CD4-positive, alpha-beta T cell treated with Interleukin-4 for 4 hours (primary cell): ENCODE measurements around the gene DRGX.

Source experiments
- DNase-seq: peaks from one replicate; pipeline ENCODE4 v3.0.0-alpha.2; 2020

The DRGX gene

DNA sequence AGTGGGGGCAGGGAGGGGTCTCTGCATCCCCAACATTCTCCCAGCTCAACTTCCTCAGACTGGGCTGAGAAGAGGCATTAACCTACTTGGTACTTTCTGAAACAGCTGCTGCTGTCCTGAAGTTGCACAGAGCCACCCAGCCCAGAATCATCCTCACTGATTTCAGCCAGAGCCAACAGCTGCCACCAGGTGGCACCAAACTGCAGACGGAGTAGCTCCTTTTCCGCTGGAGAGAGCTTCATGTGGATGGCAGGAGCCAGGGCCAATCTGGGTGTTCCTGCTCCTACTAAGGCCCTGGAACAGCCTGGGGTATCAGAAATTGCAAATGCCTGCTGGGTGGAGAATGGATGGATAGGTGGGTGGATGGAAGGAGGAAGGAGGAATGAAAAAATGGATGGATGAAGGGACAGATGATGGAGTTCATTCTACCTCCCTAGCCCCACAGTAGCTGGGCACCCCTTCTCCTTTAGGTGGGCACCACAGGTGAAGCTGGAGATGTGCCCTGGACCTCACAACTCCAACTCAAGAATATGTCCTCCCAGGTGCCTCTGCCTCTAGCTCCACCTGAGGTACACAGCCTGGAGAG, 11.8 kb upstream of the DRGX start:
- DNase-seq = peak; percentile 65

DNA sequence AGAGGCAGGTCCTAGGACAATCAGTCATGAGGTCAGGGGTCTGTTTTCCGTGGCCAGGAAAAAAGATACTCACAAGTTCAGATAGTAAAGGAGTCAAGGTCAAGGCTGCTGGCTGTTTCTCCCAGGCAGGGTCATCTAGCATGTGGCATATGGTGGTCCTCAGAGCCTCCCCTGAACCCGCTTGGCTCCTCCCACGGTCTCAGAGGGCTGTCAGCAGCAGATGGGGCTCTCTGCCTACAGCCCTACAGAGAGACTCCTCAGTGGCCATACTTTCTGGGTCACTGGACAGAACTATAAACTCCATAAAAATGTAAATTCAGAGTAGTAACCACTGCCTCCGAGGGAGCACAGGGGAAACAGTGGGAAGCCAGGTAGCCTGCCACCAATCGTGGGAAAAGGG, 11.3 kb upstream of the DRGX start:
- DNase-seq = no peak

DNA sequence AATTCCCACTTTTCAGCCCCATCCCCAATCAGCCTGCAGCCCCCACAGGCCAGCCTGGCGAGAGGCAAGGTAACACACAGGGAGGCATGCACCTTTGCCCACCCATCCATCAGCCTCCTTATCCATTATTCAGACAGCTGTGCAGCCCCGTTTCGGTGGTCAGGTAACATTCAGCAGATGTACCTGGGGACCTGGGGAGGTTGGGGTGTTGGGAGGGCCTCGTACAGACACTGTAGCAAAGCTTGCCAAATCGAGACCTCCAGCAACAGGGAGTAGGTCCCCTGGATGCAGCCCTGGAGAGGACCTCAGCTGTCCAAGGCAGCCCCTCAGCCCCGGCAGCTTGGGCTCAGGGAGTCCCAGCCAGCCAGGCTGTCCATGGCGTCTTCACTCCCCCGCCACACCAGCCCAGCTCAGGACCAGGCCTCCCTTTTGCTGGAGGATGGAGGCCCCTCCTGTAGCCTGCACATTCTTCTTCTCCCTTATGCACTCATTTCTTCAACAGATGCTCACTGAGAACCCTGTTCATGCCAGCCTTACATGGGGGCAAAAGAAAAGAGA, 8.5 kb upstream of the DRGX start:
- DNase-seq = no peak

DNA sequence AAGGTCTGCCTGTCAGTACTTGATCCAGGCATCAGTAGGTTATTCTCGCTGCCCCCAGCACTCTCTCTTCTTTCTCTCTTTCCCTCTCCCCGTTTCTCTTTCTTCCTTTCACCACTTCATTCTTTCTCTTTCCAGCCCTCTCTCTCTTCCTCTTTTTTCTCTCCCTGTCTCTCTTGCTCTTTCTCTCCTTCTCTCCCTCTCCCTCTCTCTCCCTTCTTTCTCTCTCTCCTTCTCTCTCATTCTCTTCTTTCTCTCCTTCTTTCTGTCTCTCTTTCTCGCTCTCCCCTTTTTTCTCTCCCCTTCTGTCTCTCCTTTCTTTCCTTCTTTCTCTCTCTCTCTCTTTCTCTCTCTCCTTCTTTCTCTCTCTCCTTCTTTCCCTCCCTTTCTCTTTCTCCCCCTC, 7.5 kb upstream of the DRGX start:
- no peak for DNase-seq

DNA sequence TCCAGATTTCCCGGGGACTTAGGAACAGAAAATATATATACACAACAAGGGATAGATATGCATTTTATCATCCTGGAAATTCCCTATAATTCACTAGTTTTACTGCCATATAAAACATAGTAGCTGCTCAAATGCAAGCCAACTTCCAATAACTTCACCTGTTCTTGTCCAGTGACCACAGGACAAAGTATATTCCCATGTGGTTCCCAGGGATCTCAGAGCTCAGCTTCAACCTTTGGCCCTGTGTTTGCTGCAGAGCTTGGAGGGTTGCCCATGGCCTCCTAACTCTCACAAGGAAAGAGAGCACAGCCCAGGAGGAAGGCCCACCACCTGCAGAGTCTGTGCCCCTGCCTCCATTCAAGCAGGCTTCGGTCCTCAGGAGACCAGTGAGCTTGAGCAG, 4.5 kb upstream of the DRGX start:
- no peak for DNase-seq

DNA sequence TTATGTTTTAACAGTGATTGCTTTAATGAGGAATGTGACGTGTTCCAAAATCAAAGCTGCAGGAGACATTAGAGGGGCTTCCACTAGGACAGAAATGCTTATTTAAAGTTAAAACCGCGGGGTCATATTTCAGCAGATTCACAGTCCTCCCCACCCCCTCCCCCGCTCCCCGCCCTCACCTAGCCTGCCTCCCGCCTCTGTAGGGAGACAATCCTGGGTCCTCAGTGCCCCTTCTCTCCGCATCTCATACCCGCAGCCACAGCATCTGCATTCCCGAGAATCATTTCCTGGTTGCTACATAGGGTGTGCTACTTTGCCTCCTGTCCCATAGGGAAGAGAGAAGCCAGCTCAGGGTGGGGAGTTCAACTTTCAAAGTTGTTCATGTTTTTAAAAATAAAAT, 3.1 kb upstream of the DRGX start:
- no peak for DNase-seq

DNA sequence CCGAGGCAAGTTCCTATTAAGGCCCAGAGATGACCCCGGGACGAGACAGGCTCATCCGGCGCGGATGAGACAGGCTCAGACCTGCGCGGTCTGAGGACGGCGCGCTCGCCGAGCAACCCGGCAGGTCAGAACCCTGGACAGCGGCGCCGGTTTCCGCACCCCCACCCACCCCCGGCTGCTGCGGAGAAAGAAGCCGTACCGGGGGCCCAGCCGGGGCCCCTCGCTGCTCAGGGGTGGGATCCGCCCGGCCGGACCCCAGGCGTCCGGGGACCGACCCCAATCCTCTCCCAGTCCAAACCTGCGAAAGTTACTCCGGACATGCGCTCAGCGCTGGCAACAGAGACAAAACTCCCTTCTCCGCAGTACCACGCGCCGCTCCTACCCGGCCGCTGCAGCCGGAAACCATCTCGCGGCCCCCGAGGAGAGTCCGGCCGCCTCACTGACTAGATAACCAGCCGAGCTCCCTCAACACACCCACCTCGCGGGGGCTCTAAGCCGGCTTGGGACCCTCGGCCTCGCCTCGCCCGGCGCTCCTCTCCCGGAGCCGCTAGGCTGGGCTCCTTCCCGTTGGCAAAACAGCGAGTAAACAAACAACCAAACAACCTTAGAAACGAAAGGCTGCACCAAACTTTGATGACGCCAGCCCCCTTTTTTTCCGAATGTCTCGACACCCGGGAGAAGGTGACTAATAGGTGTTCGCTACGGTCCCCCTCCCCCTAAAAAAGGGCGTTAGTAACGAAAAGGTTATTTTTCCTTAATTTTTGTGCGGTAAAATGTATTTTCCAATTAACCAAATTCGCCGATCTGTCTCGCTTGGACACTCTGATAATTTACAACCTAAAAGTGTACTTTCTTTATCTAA, 2.3 kb upstream of the DRGX start:
- peak; percentile 22 for DNase-seq

DNA sequence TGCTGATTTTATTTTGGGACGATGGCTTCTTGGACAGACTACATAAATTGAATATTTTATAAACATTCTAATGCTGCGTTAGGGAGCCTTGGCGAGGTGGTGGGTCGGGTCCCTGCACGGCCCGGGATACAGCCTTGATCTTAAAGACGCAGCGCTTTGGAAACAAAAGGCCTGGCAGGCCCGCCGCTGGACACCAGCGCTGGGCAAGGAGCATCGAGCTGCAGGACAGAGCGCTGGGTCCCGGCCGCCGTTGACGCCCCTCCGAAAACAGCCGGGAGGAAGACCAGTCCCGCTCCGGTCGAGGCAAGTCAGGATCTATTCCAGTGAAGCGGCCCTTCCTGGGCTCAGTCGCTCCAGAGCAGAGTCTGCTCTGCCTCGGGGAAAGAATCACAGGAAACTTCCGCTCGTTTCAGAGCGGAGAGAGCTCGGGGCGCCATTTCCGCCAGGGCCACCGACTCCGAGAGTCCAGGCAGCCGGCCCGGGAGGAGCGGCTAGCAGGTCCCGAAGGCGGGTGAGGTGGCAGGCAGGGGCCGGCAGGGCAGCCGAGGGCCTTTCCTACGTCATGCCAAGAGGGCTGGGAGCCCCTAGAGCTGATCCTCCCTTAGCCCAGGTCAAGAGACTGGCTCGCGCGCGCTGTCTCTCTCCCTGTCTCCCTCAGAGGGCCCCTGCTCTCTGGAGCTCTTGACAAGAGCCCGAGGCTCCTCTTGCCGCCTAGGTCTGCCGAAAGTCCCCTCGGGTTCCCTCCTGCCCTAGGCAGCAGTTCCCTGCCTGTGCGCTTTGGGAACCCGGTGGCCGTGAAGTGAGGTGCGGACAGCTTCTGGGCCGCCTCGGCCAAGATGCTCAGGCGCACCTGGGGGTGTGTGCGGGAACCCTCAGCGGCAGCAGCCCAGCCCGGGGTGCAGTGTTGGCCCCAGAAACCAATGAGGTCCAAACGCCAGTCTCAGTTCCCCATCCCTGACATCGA, 1.4 kb upstream of the DRGX start:
- no peak for DNase-seq

DNA sequence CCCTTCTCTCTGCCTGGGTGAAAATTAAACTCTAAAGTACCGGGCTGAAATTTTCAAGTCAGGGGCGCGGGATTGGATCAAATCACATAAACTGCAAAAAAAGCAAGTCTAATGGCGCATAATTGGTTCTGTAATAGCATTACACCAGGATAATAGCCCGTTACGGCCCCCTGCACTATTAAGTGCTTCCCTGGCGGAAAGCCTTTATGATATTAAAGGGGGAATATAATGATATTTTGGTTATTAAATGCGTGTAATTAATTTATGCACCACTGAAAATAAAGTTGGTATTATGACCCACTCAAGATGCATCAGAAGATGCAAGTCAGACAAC, 744 bp upstream of the DRGX start:
- DNase-seq = no peak

DNA sequence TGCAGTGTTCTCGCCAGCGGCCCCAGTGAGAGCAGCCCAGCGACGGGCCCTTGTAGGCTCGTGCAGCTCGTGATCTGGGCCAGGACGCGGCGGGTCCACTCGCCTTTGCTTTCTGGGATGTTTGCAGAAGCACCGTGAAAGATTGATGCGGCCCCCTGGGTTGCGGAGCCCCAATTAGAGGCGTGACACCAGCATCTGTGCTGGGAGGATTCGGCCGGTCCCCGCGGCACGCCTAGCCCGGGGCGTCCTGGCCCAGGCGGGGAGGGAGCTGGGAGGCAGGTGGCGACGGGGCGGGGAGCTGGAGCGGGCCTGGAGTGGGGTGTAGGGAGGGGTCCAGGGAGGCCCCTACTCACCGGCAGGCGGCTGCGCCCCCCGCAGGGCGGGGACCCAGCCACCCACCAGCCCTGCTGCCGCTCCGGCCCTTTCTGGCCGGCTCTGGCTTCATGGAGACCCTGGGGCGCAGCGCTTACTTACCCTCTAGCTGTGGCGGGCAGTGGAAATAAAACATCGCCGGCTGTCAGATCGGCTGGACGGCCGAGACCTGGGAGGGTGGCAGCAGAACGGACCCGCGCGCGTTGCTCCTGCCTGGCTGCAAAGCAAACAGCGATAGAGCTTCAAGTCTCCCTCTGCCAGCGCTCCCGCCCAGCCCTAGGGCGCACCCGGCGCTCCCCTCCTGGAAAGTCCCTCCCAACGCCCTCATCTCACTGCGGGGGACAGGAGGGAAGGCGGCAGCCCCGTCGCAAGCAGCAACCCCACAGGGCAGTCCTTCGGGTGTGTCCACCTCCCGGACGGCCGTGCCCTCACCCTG, 752 bp downstream of the DRGX start:
- DNase-seq = no peak

DNA sequence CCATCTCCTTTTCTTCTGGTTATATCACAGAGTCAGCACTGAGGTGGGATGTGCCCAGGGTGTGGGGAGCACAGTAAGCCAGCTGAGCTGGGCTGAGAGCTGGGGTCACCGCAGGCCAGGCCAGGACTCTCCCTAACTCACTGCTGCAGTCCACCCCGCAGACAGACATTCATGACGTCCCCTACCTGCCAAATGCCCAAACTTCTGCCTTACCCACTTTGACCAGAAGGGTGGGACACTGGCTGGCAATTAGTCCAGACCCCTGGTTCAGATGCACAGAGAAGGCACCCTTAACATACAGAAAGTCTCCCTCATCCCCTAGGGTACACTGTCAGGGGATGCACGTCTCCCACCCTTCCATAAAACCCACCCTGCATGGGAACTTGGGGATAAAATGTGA, 2.1 kb downstream of the DRGX start:
- no peak for DNase-seq

DNA sequence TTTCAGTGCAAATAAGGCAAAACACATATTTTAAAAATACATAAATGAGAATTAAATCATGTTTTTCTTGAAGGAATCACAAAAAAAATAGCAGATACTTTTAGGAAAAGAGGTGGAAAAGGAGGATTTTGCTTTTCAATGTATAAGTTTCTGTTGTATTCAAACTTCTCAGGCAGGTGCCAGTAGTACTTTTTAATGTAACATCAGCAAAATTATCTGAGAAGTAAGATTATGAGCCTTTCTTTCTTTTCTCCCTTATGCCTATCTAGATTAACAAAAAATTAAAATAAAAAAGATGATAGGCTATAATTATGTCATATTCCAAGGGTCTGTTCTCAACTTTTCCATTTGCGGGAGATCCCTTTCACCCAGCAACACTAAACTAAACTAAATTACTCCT, 2.6 kb downstream of the DRGX start:
- DNase-seq = no peak

DNA sequence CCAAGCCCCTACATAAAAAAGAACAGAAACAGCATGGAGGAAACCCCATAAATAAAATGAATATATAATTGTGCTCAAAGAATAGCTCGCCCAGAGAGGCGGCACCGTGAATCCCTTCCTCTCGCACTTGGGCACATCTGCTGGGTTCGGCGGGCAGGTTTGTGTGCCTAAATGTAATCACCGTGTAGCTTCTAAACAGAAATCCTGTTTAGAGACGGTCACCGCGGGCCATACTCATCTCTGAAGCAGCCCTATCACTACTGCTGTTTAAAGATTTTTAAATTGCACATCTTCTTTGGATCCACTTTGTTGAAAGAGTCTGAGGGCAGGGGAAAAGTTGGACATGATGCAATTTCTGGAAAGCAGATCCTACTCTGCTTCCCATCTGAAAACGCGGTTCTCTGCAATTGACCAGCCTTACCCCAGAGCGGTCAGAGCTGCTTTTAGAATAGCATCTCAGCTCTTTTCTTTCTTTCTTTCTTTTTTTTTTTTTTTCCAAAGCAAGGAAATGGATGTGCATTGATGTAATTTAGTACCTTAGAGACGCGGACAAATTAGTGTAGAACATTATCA, 6.4 kb downstream of the DRGX start:
- no peak for DNase-seq

DNA sequence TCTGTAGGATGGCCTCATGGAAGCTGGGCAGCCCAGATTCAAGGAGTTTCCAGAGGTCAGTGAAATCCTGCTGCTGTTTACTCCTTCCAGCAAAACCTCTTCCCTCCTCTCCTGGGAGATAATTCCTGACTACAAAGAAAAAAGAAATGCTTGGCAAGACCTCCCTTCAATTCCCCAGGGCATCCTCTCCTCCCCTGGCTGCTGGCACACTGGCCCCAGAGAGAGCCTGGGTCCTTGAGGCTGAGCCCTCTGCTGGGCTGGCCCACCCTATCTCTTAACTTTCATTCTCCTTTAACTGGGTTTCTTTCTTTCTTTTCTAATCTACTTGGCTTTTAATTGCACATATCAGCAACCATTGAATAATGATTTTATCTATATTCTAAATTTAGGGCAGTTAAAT, 7.7 kb downstream of the DRGX start:
- DNase-seq = no peak

DNA sequence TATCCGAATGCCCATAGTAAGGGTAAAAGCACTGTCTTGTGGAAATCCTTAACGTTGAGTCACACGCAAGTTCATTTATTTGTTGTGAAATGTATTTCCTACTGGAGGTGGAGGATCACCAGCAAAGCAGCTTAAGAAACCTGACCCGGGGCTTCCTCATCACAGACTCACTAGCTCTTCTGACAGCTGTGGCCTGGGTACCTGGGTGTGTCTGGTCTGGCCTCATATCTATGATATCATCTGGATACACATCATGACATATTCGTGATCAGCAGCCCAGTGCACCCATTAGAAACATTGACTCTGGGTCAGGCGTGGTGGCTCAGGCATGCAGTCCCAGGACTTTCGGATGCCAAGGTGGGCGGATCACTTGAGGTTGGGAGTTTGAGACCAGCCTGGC, 8.8 kb downstream of the DRGX start:
- no peak for DNase-seq

DNA sequence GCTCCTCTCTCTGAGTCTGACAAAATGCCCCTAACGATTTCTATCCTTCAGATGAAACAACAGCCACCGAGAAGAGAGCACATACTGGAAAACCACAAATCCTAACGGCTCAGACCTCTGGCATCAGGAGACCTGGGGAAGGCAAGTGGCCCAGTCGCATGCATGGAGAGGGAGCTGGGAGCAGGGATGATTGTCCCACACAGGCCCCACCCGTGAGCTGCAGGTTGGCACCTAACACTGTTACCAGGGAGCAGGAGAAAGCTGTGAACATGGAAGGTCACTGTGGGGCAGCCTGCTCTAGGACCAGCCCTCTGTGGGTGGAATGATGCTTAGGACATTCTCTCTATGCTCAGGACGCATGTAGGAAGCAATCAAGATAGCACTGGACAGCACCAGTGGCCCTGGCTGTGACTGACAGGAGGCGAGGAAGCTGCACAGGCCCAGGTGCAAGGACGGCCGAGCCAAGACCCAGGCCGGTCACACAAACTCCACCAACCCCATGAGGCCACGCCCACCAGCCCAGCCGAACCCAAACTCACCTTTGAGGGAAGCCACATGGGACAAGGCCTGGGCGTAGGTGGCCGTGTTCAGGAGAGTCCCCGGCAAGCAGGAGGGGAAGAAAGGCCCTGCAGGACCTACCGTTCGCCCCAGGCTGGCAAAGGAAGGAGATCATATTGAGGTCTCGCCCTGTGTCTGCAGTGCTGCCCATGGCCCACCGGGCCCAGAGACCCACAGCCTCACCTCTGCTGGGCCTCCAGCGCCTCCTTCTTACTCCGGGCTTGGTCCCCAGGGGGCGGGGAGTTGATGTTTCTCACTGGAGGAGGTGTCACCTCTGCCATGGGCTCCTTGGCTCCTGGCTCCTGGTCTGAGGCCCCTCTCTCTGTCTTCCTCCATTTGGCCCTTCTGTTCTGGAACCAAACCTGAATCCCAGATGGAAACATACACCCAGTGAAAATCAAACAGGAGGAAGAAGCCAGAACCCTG, 9.7 kb downstream of the DRGX start:
- no peak for DNase-seq

DNA sequence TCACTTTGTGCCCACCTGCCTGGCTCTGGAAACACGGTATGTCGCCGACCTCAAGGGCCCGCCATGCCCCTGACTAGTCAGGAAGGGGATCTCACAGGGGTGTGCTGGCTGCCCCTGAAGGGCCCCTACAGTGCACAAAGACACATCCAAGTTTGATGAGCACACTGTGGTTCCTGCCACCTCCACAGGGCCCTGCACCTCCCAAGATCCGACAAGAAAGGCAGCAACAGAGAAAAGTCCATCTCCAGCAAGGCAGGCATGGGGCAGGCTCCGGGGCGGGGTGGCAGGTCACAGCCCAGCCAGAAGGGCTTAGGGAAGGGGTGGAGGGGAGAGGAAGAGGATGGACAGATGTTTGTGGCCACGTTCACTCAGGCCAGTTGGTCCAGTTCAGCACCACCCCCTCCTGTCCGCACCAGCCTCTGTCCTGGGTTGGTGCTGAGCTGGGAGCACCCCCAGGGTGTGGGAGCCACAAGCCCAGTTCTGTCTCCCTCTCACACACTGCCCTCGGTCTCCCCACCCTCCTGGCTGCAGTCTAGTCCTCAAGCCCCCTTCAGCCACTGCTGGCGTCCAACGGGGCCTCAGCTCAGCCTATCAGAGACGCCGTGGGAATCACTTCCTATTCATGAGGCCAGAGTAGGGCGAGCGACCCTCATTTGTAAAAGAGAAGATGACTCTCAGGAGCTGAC, 11.5 kb downstream of the DRGX start:
- no peak for DNase-seq

DNA sequence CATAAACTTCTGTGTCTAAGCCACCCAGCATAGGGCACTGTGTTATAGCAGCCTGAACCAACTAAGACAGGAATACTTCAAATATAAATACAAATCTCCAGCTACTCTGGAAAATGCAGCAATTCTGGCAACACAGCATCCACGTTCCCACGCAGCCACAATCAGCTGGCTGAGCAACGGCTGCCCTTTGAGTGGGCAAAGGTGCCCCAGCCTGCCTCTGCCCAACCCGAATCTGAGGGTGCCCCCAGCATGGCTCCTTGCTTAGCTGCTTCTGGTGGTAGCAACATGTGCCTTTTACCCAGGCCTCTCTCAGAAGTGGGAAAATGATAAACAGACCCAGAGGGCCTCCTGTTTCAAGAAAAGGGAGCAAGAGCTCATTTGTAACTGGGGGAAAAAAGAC, 12.0 kb downstream of the DRGX start:
- DNase-seq = no peak

DNA sequence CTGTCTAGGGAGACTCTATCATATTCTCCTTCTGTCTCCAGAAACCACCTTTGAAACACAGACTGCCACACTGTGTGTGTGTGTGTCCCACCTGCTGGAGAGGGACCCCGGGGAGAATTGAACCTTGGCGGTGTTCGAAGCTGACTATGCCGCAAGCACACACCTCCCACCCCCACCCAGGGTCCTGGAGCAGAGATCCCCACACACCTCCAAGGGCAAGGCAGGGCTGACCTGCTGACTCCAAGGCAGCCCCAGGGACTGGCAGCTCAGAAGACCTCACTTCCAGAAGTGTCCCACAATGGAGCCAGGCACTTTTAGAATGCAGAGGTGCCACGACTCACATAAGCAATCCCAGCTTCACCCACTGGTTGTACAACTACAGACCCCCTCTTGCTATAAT, 13.1 kb downstream of the DRGX start:
- no peak for DNase-seq

DNA sequence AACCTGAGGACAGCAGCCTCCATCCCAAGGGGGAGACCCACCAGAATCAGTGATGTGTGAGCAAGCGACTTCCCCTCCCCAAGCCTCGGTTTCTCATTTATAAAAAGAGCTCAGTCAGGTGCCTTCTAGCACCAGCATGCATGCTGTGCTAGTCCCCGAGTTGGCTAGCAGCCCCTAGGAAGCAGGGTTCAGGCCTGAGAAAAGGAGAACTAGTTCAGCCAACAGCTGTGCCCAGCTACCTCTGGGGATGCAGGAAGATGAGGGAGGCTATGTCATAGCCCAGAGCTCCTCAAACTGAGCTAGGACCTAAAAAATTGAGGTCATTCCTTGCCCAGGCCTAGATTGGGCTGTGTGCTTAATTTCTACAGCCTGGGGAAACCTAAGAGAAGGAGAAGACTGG, 13.7 kb downstream of the DRGX start:
- DNase-seq = no peak
